HUES6 (cell line): ENCODE measurements around the gene LRIG1.

Experiments used
- H3K27ac ChIP-seq: 2 replicates; pipeline ENCODE4 v1.7.0; 2013; ENCODE audit warnings: low read depth, mild to moderate bottlenecking, low read length, inconsistent platforms
- H3K27me3 ChIP-seq: 2 replicates; pipeline ENCODE4 v1.6.1; 2013; ENCODE audit warnings: low read length; ENCODE audit not compliant: control insufficient read depth, insufficient read depth
- H3K36me3 ChIP-seq: 2 replicates; pipeline ENCODE4 v1.6.1; 2013; ENCODE audit warnings: low read length; ENCODE audit not compliant: control insufficient read depth, insufficient read depth
- H3K4me1 ChIP-seq: 2 replicates; pipeline ENCODE4 v1.6.1; 2013; ENCODE audit warnings: low read length; ENCODE audit not compliant: control insufficient read depth, insufficient read depth
- H3K4me3 ChIP-seq: 2 replicates; pipeline ENCODE4 v1.5.1; 2013; ENCODE audit warnings: low read depth, low read length
- H3K9ac ChIP-seq: one replicate; pipeline ENCODE4 v1.6.1; 2013; ENCODE audit warnings: mild to moderate bottlenecking, low read length
- H3K9me3 ChIP-seq: 2 replicates; pipeline ENCODE4 v1.6.1; 2013; ENCODE audit warnings: low read depth, low read length; ENCODE audit not compliant: control insufficient read depth, insufficient read depth

Gene LRIG1

GRCh38 chr3:66500576-66501482 lies at the start of gene LRIG1:
TSS of gene LRIG1 (minus strand) at chr3:66501022. CDS start at chr3:66500407, 615 bp downstream.
- H3K27me3 ChIP-seq, result no peaks in the 10 kb centered on the region
- H3K9me3 ChIP-seq, result no peaks in the 10 kb centered on the region
- peak within 1 kb of the TSS; percentile 98 for H3K4me3 ChIP-seq
- peak within 1 kb of the TSS; percentile 95 for H3K9ac ChIP-seq
- H3K36me3 ChIP-seq, result no peaks in the 10 kb centered on the region
- peaks cover 59% of the 10 kb centered on the region for H3K4me1 ChIP-seq
- peak within 1 kb of the TSS; percentile 82; the same call in 1 of the 2 replicates for H3K27ac ChIP-seq

GRCh38 chr3:66544619-66545429 lies 44.0 kb upstream of the LRIG1 start:
- no peaks in the 10 kb centered on the region for H3K4me1 ChIP-seq
- H3K9me3 ChIP-seq, result no peaks in the 10 kb centered on the region
- no peak overlapping the region for H3K4me3 ChIP-seq
- H3K9ac ChIP-seq, result no peak overlapping the region
- no peaks in the 10 kb centered on the region for H3K36me3 ChIP-seq
- no peaks in the 10 kb centered on the region for H3K27me3 ChIP-seq
- no peak overlapping the region for H3K27ac ChIP-seq

GRCh38 chr3:66542153-66542552 lies 41.3 kb upstream of the LRIG1 start:
- Histone ChIP-seq H3K9me3 (no peaks in the 10 kb centered on the region), H3K27ac (no peak overlapping the region), H3K9ac (no peak overlapping the region), H3K36me3 (no peaks in the 10 kb centered on the region), H3K4me1 (peaks cover 5% of the 10 kb centered on the region; the same call in 1 of the 2 replicates), H3K4me3 (no peak overlapping the region), H3K27me3 (no peaks in the 10 kb centered on the region)

GRCh38 chr3:66539466-66539989 lies 38.7 kb upstream of the LRIG1 start:
- Histone ChIP-seq H3K27me3 (no peaks in the 10 kb centered on the region), H3K9ac (no peak overlapping the region)

GRCh38 chr3:66538390-66538789 lies 37.6 kb upstream of the LRIG1 start:
- Histone ChIP-seq H3K9me3 (no peaks in the 10 kb centered on the region), H3K9ac (no peak overlapping the region), H3K27me3 (no peaks in the 10 kb centered on the region), H3K27ac (no peak overlapping the region), H3K4me3 (no peak overlapping the region), H3K36me3 (no peaks in the 10 kb centered on the region), H3K4me1 (peaks cover 16% of the 10 kb centered on the region)

More at GRCh38 chr3:66539466-66539989, 38.7 kb upstream of the LRIG1 start:
- Histone ChIP-seq H3K27ac (no peak overlapping the region), H3K4me1 (peaks cover 8% of the 10 kb centered on the region), H3K4me3 (no peak overlapping the region), H3K36me3 (no peaks in the 10 kb centered on the region), H3K9me3 (no peaks in the 10 kb centered on the region)

GRCh38 chr3:66537735-66538134 lies 36.9 kb upstream of the LRIG1 start:
- H3K27me3 ChIP-seq, result no peaks in the 10 kb centered on the region
- peaks cover 19% of the 10 kb centered on the region for H3K4me1 ChIP-seq
- no peak overlapping the region for H3K27ac ChIP-seq
- H3K9me3 ChIP-seq, result no peaks in the 10 kb centered on the region
- H3K4me3 ChIP-seq, result no peak overlapping the region
- H3K9ac ChIP-seq, result no peak overlapping the region
- no peaks in the 10 kb centered on the region for H3K36me3 ChIP-seq

- no peaks in the 10 kb centered on the region for H3K27me3 ChIP-seq
- H3K4me1 ChIP-seq, result peaks cover 26% of the 10 kb centered on the region
- no peaks in the 10 kb centered on the region for H3K36me3 ChIP-seq
- H3K4me3 ChIP-seq, result no peak overlapping the region
- H3K9me3 ChIP-seq, result no peaks in the 10 kb centered on the region
- H3K27ac ChIP-seq, result no peak overlapping the region
- H3K9ac ChIP-seq, result no peak overlapping the region
Observed at GRCh38 chr3:66536791-66537190, 36.0 kb upstream of the LRIG1 start.

GRCh38 chr3:66534304-66534845 lies 33.6 kb upstream of the LRIG1 start:
- Histone ChIP-seq H3K36me3 (no peaks in the 10 kb centered on the region), H3K9me3 (no peaks in the 10 kb centered on the region), H3K4me3 (no peak overlapping the region), H3K27ac (no peak overlapping the region), H3K9ac (no peak overlapping the region), H3K4me1 (peaks cover 46% of the 10 kb centered on the region), H3K27me3 (no peaks in the 10 kb centered on the region)

GRCh38 chr3:66532613-66533012 lies 31.8 kb upstream of the LRIG1 start:
- Histone ChIP-seq H3K9ac (no peak overlapping the region), H3K27ac (no peak overlapping the region), H3K27me3 (no peaks in the 10 kb centered on the region; the same call in 1 of the 2 replicates), H3K4me3 (no peak overlapping the region), H3K9me3 (no peaks in the 10 kb centered on the region), H3K4me1 (peaks cover 42% of the 10 kb centered on the region), H3K36me3 (no peaks in the 10 kb centered on the region)

GRCh38 chr3:66532160-66532587 lies 31.4 kb upstream of the LRIG1 start:
- Histone ChIP-seq H3K9me3 (no peaks in the 10 kb centered on the region), H3K4me1 (peaks cover 41% of the 10 kb centered on the region), H3K4me3 (no peak overlapping the region), H3K36me3 (no peaks in the 10 kb centered on the region), H3K27ac (no peak overlapping the region), H3K27me3 (no peaks in the 10 kb centered on the region; the same call in 1 of the 2 replicates), H3K9ac (no peak overlapping the region)
